GM12878 (cell line): ENCODE data around the gene POU6F2. TPM values are rescaled to one million over a fixed set of nuclear protein-coding genes. Genes with fewer than 3 reads are reported as not detected.

Experiments
- ATAC-seq: fragments of 200-7000 bp; cut with Tn5 transposase; 3 replicates; pipeline ENCODE4 v1.9.1; 2020; ENCODE audit warnings: mild to moderate bottlenecking, moderate library complexity
- BruUV-seq: library from RNA; stranded (reverse); fragments of 400-500 nt; replicated peaks from 2 replicates; lab custom pipeline; 2021; lab: Mats Ljungman, UMichigan
- CTCF ChIA-PET: fragments of 300-600 bp; sonication (Branson Sonifier 250); formaldehyde crosslinking; extraction: SDS; loops from one replicate; lab custom pipeline; 2021; ENCODE audit warnings: inconsistent platforms; lab: Yijun Ruan, JAX
- POLR2A ChIA-PET: fragments of 350-600 bp; formaldehyde crosslinking; extraction: SDS; loops from one replicate; lab custom pipeline; 2021; ENCODE audit warnings: inconsistent platforms; lab: Charles Lee
- RAD21 ChIA-PET: fragments of 300-600 bp; sonication (Branson Sonifier 250); formaldehyde crosslinking; loops from one replicate; lab custom pipeline; 2023; ENCODE audit warnings: antibody characterized with exemption; ENCODE audit not compliant: unreplicated experiment; lab: Charles Lee
- SMC1A ChIA-PET: fragments of 300-600 bp; sonication (Branson Sonifier 250); formaldehyde crosslinking; loops from one replicate; lab custom pipeline; 2023; ENCODE audit not compliant: unreplicated experiment, uncharacterized antibody; lab: Charles Lee
- DNase-seq: peaks from one replicate; pipeline ENCODE4 v3.0.0-alpha.2; 2011; ENCODE audit warnings: low read depth, low spot score
- FAIRE-seq: peaks from 3 replicates; lab custom pipeline; 2011; peaks lifted over from hg19 to GRCh38; lab: Jason Lieb, UNC
- H2AFZ ChIP-seq: 2 replicates; pipeline ENCODE4 v1.6.0; 2011; ENCODE audit warnings: low read depth, low read length, control low read depth; ENCODE audit not compliant: control insufficient read depth
- H3K27ac ChIP-seq: 2 replicates; pipeline ENCODE4 v1.5.1; 2011; ENCODE audit warnings: control low read depth; ENCODE audit not compliant: control insufficient read depth, insufficient read depth
- H3K27me3 ChIP-seq, 2 experiments: replicated peaks in 1 of 2; 2 replicates each; pipeline versions ENCODE4 v1.6.0 to v1.6.1; 2011; ENCODE audit warnings: low read length in 1 of 2; ENCODE audit not compliant: control insufficient read depth in 2 of 2, insufficient read depth in 2 of 2
- H3K36me3 ChIP-seq, 2 experiments: 2 replicates each; pipeline ENCODE4 v1.5.1; 2011; ENCODE audit warnings: low read length in 1 of 2; ENCODE audit not compliant: control insufficient read depth in 2 of 2, insufficient read depth in 2 of 2
- H3K4me1 ChIP-seq: 2 replicates; pipeline ENCODE4 v1.6.1; 2011; ENCODE audit warnings: mild to moderate bottlenecking, low read length, moderate library complexity, mixed read lengths; ENCODE audit not compliant: control insufficient read depth, insufficient read depth
- H3K4me2 ChIP-seq: 2 replicates; pipeline ENCODE4 v1.6.0; 2011; ENCODE audit warnings: control low read depth; ENCODE audit not compliant: control insufficient read depth, insufficient read depth
- H3K4me3 ChIP-seq: fragments of 200-600 bp; sonication (generic); 2 replicates; pipeline ENCODE4 v1.5.1; 2016
- H3K79me2 ChIP-seq: 2 replicates; pipeline ENCODE4 v1.6.0; 2011; ENCODE audit warnings: low read length; ENCODE audit not compliant: control insufficient read depth, insufficient read depth
- H3K9ac ChIP-seq: 2 replicates; pipeline ENCODE4 v1.8.0; 2011; ENCODE audit warnings: low read length, control low read depth, mixed read lengths; ENCODE audit not compliant: control insufficient read depth, insufficient read depth
- H3K9me3 ChIP-seq: replicated peaks from 3 replicates; pipeline ENCODE4 v1.5.1; 2011; ENCODE audit warnings: mild to moderate bottlenecking, low read length; ENCODE audit not compliant: control insufficient read depth, insufficient read depth
- H4K20me1 ChIP-seq: 2 replicates; pipeline ENCODE4 v1.6.0; 2011; ENCODE audit not compliant: control insufficient read depth, insufficient read depth
- ATF2 ChIP-seq: IDR thresholded peaks from 2 replicates; pipeline ENCODE4 v1.6.1; 2012; ENCODE audit warnings: low read length, inconsistent platforms
- BHLHE40 ChIP-seq, 2 experiments: fragments of 450-650 bp in 1 of 2; IDR thresholded peaks; 2 replicates each; pipeline ENCODE4 v1.6.1; 2011 to 2017; ENCODE audit warnings: low read depth in 2 of 2, borderline replicate concordance in 1 of 2, improper control_type of control experiment in 1 of 2, low read length in 1 of 2, mild to moderate bottlenecking in 1 of 2
- CBX3 ChIP-seq: fragments of 200-600 bp; sonication (generic); IDR thresholded peaks from 2 replicates; pipeline ENCODE4 v1.6.1; 2016; ENCODE audit warnings: low read depth, borderline replicate concordance
- GATAD2B ChIP-seq: fragments of 450-650 bp; conservative IDR thresholded peaks from 2 replicates; pipeline ENCODE4 v1.6.1; 2017; ENCODE audit warnings: low read depth, mild to moderate bottlenecking, moderate library complexity
- IKZF1 ChIP-seq: fragments of 450-650 bp; conservative IDR thresholded peaks from 2 replicates; pipeline ENCODE4 v1.6.1; 2017; ENCODE audit warnings: antibody characterized with exemption, mild to moderate bottlenecking
- MAX ChIP-seq: IDR thresholded peaks from 2 replicates; pipeline ENCODE4 v1.6.1; 2012; ENCODE audit warnings: low read depth, low read length, improper control_type of control experiment
- PBX3 ChIP-seq: IDR thresholded peaks from 2 replicates; pipeline ENCODE4 v1.6.1; 2011; ENCODE audit warnings: mild to moderate bottlenecking, low read depth, low read length, moderate library complexity; ENCODE audit not compliant: insufficient replicate concordance
- POLR2A ChIP-seq: IDR thresholded peaks from 2 replicates; pipeline ENCODE4 v1.6.1; 2011; ENCODE audit warnings: low read depth, mild to moderate bottlenecking, low read length
- RAD51 ChIP-seq: fragments of 450-650 bp; IDR thresholded peaks from 2 replicates; pipeline ENCODE4 v1.6.1; 2016; ENCODE audit warnings: moderate library complexity, mild to moderate bottlenecking, inconsistent platforms
- RELA ChIP-seq: fragments of 450-650 bp; IDR thresholded peaks from 2 replicates; pipeline ENCODE4 v1.8.0; 2014; ENCODE audit warnings: borderline replicate concordance; ENCODE audit not compliant: partially characterized antibody
- TARDBP ChIP-seq: IDR thresholded peaks from 2 replicates; pipeline ENCODE4 v1.6.1; 2016; ENCODE audit warnings: borderline replicate concordance
- TCF12 ChIP-seq: IDR thresholded peaks from 2 replicates; pipeline ENCODE4 v1.6.1; 2011; ENCODE audit warnings: low read depth, mild to moderate bottlenecking, low read length
- WRNIP1 ChIP-seq: IDR thresholded peaks from 2 replicates; pipeline ENCODE4 v1.6.1; 2011; ENCODE audit warnings: low read depth, low read length, improper control_type of control experiment, borderline replicate concordance
- ZZZ3 ChIP-seq: IDR thresholded peaks from 2 replicates; pipeline ENCODE4 v1.6.1; 2011; ENCODE audit warnings: low read depth; ENCODE audit not compliant: control insufficient read depth, insufficient read length
- WGBS: methylation state at CpG from one replicate; pipeline ENCODE4 v1.1.6; 2016; ENCODE audit warnings: low lambda C conversion rate; ENCODE audit not compliant: insufficient replicate concordance, insufficient coverage; ENCODE audit errors: missing lambda C conversion rate; 5-methylcytosine and 5-hydroxymethylcytosine counted together
- in situ Hi-C: fragments of 300-500 bp; cut with MboI; formaldehyde crosslinking; loops from 9 replicates; pipeline ENCODE4 v1.14.3; 2018; ENCODE audit warnings: mixed read lengths
- intact Hi-C: fragments of 100-400 bp; cut with micrococcal nuclease; formaldehyde crosslinking; loops from one replicate; pipeline ENCODE4 v1.14.2; 2022; ENCODE audit not compliant: unreplicated experiment
- polyA plus RNA-seq, 11 experiments: library from polyadenylated mRNA; depleted of rRNA in 4 of 11; unstranded in 6 of 11; stranded (reverse) in 5 of 11; fragments of >200 nt; fragmentation: Nextera tagmentation in 4 of 11; fragmentation: Illumina TruSeq in 1 of 11; extraction: Ambion mirVana in 4 of 11; extraction: Trizol in 1 of 11; gene quantifications; 1 replicate in 1 of 11; 2 replicates in 10 of 11; pipeline versions ENCODE4 v1.2.1 to v1.2.3, GENCODE V29; 2011 to 2016; ENCODE audit warnings: inconsistent platforms in 2 of 11, missing spikeins in 2 of 11, low read depth in 1 of 11
- total RNA-seq, 4 experiments: library from RNA; depleted of rRNA in 3 of 4; stranded (reverse); fragments of >200 nt in 3 of 4; fragmentation: Illumina TruSeq in 1 of 4; extraction: Trizol in 1 of 4; gene quantifications; 2 replicates each; pipeline versions ENCODE4 v1.2.1 to v1.2.3, GENCODE V29; 2013 to 2021
- TF ChIP-seq, protein P1 (sequence below): fragments of 450-650 bp; IDR thresholded peaks from 2 replicates; pipeline ENCODE4 v1.6.1; 2016; ENCODE audit warnings: mild to moderate bottlenecking, moderate library complexity, borderline replicate concordance

POU6F2 gene
- total and polyA plus RNA-seq, 10 of the 15 experiments (the other 5 are each of a cell fraction or from before 2014, with no cell fraction given) = 0.10 TPM; not detected in 9

DNA sequence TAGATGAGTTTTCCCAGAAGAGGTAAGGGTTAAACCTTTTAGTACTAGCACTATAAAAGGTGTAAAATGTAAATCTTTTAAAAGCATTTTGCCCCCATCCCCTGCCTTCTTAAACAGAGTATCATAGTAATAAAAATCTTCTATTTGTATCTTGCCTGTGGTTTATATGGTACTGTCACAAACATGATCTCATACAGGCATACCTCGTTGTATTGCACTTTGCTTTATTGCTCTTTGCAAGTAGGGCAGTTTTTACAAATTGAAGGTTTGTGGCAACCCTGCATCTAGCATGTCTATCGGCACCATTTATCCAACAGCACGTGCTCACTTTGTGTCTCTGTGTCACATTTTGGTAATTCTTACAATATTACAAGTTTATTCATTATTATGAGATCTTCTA is 389.7 kb downstream of the POU6F2 start:
- SMC1A ChIA-PET = no interaction called here
- Histone ChIP-seq H3K4me2 (no peak overlapping the region), H3K36me3 (no peaks in the 10 kb centered on the region)
- ATAC-seq = peak; percentile 31; the same call in 1 of the 3 replicates
- in situ Hi-C loops = no loop called here
- POLR2A ChIA-PET = interaction anchor here (0.6 kb wide), 1 partner anchor 17 kb away, joined by 4 read pairs; no protein-coding TSS in a partner anchor
- DNase-seq = no peak
- TF ChIP-seq WRNIP1 = no peak
- TF ChIP-seq RELA = no peak
- no peak for TF ChIP-seq POLR2A
- no peak for TF ChIP-seq TCF12
- no peak for TF ChIP-seq CBX3
- no peak for TF ChIP-seq GATAD2B
- no peak for TF ChIP-seq IKZF1
- no peak for TF ChIP-seq PBX3
- TF ChIP-seq BHLHE40 (IDR thresholded peaks at IDR 0.05; ENCODE audit: borderline replicate concordance in 1 of 2, low read depth in 2 of 2, low read length in 1 of 2) = no peak
- TF ChIP-seq MAX = no peak
- no peak for TF ChIP-seq TARDBP
- TF ChIP-seq ZZZ3 = no peak
- TF ChIP-seq RAD51 = no peak
- no peak for TF ChIP-seq ATF2
- TF ChIP-seq, protein P1, sequence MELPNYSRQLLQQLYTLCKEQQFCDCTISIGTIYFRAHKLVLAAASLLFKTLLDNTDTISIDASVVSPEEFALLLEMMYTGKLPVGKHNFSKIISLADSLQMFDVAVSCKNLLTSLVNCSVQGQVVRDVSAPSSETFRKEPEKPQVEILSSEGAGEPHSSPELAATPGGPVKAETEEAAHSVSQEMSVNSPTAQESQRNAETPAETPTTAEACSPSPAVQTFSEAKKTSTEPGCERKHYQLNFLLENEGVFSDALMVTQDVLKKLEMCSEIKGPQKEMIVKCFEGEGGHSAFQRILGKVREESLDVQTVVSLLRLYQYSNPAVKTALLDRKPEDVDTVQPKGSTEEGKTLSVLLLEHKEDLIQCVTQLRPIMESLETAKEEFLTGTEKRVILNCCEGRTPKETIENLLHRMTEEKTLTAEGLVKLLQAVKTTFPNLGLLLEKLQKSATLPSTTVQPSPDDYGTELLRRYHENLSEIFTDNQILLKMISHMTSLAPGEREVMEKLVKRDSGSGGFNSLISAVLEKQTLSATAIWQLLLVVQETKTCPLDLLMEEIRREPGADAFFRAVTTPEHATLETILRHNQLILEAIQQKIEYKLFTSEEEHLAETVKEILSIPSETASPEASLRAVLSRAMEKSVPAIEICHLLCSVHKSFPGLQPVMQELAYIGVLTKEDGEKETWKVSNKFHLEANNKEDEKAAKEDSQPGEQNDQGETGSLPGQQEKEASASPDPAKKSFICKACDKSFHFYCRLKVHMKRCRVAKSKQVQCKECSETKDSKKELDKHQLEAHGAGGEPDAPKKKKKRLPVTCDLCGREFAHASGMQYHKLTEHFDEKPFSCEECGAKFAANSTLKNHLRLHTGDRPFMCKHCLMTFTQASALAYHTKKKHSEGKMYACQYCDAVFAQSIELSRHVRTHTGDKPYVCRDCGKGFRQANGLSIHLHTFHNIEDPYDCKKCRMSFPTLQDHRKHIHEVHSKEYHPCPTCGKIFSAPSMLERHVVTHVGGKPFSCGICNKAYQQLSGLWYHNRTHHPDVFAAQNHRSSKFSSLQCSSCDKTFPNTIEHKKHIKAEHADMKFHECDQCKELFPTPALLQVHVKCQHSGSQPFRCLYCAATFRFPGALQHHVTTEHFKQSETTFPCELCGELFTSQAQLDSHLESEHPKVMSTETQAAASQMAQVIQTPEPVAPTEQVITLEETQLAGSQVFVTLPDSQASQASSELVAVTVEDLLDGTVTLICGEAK = no peak
- TF ChIP-seq, all 136 proteins: peak for 0
- intact Hi-C loops = no loop called here
- WGBS = 30% methylated on average over 3 of the region's 3 CpGs
- H3K27ac ChIP-seq = no peak overlapping the region
- CTCF ChIA-PET = interaction anchor here (2.2 kb wide), 1 partner anchor 9 kb away, joined by 10 read pairs; no protein-coding TSS in a partner anchor
- RAD21 ChIA-PET = no interaction called here
- no TSS peak for BruUV-seq
- H2AFZ ChIP-seq = no peak overlapping the region
- no peaks in the 10 kb centered on the region for H3K4me1 ChIP-seq
- H3K27me3 ChIP-seq = no peaks in the 10 kb centered on the region; a peak in 1 of 4 replicates
- no peaks in the 10 kb centered on the region; the same call in 2 of the 3 replicates for H3K9me3 ChIP-seq
- H3K9ac ChIP-seq = no peak overlapping the region
- no peaks in the 10 kb centered on the region for H3K79me2 ChIP-seq
- no peak for FAIRE-seq
- no peaks in the 10 kb centered on the region for H4K20me1 ChIP-seq
- no peak overlapping the region for H3K4me3 ChIP-seq
